Effector memory CD4-positive, alpha-beta T cell (primary cell): ENCODE measurements around the gene JAKMIP2.
"Not testable (repeated sequence)": the region's sequence is repeated elsewhere in the genome, so short reads cannot be mapped to it uniquely, and the experiment has no call there.

Experiments used
- DNase-seq, 3 donors: peaks; one replicate each; pipeline ENCODE4 v3.0.0-alpha.2; 2020
- H3K27ac ChIP-seq: 2 replicates; pipeline ENCODE4 v1.7.0; 2013; ENCODE audit warnings: mild to moderate bottlenecking, low read length, moderate library complexity; ENCODE audit not compliant: insufficient read depth, poor library complexity, severe bottlenecking
- H3K27me3 ChIP-seq: replicated peaks from 2 replicates; pipeline ENCODE4 v1.7.0; 2013; ENCODE audit warnings: mild to moderate bottlenecking, low read length; ENCODE audit not compliant: insufficient read depth, control insufficient read depth, poor library complexity, severe bottlenecking
- H3K36me3 ChIP-seq: 2 replicates; pipeline ENCODE4 v1.7.0; 2013; ENCODE audit warnings: mild to moderate bottlenecking, low read length, moderate library complexity; ENCODE audit not compliant: control insufficient read depth, insufficient read depth
- H3K4me1 ChIP-seq: 2 replicates; pipeline ENCODE4 v1.7.0; 2013; ENCODE audit warnings: low read length, mild to moderate bottlenecking; ENCODE audit not compliant: control insufficient read depth, insufficient read depth, poor library complexity, severe bottlenecking
- H3K4me3 ChIP-seq: 2 replicates; pipeline ENCODE4 v1.7.0; 2013; ENCODE audit warnings: low read length, low read depth, mild to moderate bottlenecking; ENCODE audit not compliant: insufficient read depth, poor library complexity, severe bottlenecking
- H3K9me3 ChIP-seq: 2 replicates; pipeline ENCODE4 v1.7.0; 2013; ENCODE audit warnings: mild to moderate bottlenecking, low read length, moderate library complexity; ENCODE audit not compliant: control insufficient read depth

JAKMIP2 gene

DNA sequence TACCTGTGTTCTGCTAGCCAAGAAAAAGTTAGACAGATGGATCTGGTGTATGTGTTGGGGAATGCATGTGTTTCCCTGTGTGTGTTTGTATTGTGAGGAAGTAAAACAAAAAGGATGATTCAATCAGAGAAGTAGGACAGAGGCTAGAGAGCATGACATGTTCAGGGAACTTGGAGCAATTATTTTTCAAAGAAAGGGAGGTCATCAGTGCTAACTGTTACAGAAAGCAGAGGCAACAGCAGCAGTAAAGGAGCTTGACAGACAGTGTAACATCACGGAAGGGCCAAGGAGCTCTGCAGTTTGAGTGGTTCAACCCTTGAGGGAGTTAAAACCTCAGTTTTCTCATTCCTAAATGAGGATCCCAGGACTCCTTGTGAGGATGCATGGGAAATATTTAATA, 35.8 kb upstream of the JAKMIP2 start:
- no peak for DNase-seq
- H3K27ac ChIP-seq = no peak overlapping the region
- H3K36me3 ChIP-seq = no peaks in the 10 kb centered on the region
- H3K9me3 ChIP-seq = no peaks in the 10 kb centered on the region
- no peak overlapping the region for H3K4me3 ChIP-seq
- no peaks in the 10 kb centered on the region for H3K27me3 ChIP-seq
- H3K4me1 ChIP-seq = no peaks in the 10 kb centered on the region

DNA sequence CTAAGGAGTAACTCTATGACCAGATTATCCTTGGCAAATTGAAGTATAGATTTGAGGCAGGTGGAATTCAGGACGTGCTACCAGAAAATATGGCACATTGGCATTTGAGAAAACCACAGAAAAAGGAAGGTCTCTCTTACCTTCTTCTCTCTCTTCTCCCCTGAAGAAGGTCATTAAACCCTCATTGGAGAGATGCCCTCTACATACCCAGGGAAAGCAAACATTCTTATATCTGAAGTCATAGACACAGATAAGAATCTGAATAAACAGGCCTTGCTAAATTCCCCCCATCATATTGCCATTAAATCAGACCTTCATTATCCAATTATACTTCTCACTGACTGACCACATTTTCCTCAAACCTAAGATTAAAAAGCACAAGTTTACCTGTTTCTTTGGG, 31.2 kb upstream of the JAKMIP2 start:
- Histone ChIP-seq H3K36me3 (no peaks in the 10 kb centered on the region), H3K9me3 (no peaks in the 10 kb centered on the region), H3K27me3 (no peaks in the 10 kb centered on the region), H3K4me1 (no peaks in the 10 kb centered on the region), H3K4me3 (no peak overlapping the region), H3K27ac (no peak overlapping the region)
- no peak for DNase-seq

DNA sequence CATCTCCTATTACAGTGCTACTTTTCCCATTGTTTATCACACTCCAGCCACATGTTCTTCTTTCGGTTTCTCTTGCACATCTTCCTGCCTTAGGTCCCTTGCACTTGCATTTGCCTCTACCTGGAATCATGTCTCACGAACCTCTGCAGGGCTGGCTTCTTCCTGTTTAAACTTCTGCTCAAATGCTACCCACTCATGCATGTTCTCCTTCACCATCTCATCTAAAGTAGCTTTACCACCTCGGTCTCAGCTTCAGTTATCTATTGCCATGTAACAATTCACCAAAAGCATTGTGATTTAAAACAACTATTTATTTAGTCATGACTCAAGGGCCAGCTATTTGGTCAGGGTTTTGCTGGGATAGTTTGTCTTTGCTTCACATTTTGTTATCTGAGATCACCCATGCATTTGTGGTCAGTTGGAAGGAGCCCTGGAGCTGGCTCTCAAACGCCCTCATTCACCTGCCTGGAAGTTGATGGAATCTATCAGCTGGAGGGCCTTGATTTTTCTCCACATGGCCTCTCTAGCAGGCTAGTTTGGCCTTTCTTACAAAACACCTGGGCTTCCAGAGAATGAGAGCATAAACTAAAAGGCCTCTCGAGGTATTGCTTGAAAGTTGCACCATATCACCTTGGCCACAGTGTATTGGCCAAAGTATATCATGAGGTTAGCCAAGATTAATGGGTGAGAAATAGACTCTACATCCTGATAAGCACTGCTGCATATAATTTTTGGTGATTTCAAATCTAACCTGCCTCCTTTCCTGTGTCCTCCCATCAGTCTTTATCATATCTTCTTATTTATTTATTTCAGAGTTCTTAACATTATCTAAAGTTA, 27.5 kb upstream of the JAKMIP2 start:
- no peaks in the 10 kb centered on the region for H3K36me3 ChIP-seq
- H3K9me3 ChIP-seq = no peaks in the 10 kb centered on the region
- H3K27ac ChIP-seq = no peak overlapping the region
- H3K27me3 ChIP-seq = no peaks in the 10 kb centered on the region
- H3K4me3 ChIP-seq = no peak overlapping the region
- no peak for DNase-seq
- no peaks in the 10 kb centered on the region for H3K4me1 ChIP-seq

DNA sequence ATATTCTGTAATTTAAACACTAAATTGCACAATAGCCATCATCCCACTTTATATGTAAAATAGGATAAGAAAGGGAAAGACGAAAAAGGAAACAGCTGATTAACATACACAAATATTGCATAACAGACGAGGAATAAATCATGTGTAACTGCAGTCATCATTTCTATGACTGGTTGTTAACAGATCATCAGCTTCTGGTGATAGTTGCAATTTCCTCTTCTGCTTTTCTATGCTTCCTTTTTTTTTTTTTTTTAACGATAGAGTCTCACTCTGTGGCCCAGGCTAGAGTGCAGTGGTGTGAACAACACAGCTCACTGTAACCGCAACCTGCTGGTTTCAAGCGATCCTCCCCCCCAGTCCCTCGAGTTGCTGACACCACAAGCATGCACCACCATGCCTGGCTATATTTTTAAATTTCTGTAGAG, 22.5 kb upstream of the JAKMIP2 start:
- Histone ChIP-seq H3K36me3 (no peaks in the 10 kb centered on the region), H3K27me3 (no peaks in the 10 kb centered on the region), H3K4me3 (no peak overlapping the region), H3K4me1 (no peaks in the 10 kb centered on the region), H3K27ac (no peak overlapping the region), H3K9me3 (no peaks in the 10 kb centered on the region)
- DNase-seq = no peak

DNA sequence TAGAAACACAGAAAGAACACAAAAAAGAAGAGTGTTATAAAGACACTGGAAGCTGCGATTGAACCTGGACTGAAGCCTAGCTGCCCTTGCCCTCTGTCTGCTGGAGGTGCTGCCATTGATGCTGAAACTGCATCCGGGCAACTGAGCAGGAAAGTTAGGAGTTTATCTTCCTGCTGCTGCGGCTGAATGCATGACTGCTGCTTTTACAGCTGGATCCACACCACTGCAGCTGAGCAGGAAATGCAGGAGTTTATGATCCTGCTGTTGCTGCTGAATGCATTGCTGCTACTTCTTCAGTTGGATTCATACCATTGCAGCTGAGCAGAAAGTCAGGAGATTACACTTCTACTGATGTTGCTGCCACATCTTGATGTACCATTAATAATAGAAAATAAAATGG, 21.8 kb upstream of the JAKMIP2 start:
- DNase-seq = no peak
- Histone ChIP-seq H3K9me3 (no peaks in the 10 kb centered on the region), H3K4me3 (no peak overlapping the region), H3K27ac (no peak overlapping the region), H3K27me3 (no peaks in the 10 kb centered on the region), H3K36me3 (no peaks in the 10 kb centered on the region), H3K4me1 (no peaks in the 10 kb centered on the region)

DNA sequence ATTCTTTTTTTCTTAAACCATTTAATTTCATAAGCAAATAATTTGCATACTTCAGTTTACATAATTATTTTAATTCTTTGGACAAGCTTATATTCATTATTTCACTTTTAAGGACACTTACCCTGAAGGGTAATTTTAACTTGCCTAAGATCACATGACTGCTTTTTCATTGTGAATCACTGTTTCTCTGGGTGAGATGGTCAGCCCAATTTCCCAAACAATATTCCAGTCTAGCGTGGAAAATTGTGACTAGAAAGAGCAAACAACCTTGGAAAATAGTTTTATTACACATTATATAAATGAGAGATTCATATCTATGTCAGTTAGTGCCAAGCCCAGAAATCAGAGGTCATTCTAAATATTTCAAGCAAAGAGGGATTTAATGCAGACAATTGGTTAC, 21.4 kb upstream of the JAKMIP2 start:
- H3K4me1 ChIP-seq = no peaks in the 10 kb centered on the region
- no peaks in the 10 kb centered on the region for H3K9me3 ChIP-seq
- no peaks in the 10 kb centered on the region for H3K27me3 ChIP-seq
- no peak overlapping the region for H3K4me3 ChIP-seq
- H3K36me3 ChIP-seq = no peaks in the 10 kb centered on the region
- no peak for DNase-seq
- no peak overlapping the region for H3K27ac ChIP-seq

DNA sequence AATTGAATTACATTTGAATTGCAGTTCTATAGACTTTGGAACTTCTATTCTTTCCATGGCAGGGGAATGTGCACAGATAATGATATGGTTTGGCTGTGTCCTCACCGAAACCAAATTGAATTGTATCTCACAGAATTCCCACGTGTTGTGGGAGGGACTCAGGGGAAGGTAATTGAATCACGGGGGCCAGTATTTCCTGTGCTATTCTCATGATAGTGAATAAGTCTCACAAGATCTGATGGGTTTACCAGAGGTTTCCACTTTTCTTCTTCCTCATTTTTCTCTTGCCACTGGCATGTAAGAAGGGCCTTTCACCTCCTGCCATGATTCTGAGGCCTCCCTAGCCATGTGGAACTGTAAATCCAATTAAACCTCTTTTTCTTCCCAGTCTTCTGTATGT, 20.6 kb upstream of the JAKMIP2 start:
- H3K4me1 ChIP-seq, DNase-seq: not testable (repeated sequence)

DNA sequence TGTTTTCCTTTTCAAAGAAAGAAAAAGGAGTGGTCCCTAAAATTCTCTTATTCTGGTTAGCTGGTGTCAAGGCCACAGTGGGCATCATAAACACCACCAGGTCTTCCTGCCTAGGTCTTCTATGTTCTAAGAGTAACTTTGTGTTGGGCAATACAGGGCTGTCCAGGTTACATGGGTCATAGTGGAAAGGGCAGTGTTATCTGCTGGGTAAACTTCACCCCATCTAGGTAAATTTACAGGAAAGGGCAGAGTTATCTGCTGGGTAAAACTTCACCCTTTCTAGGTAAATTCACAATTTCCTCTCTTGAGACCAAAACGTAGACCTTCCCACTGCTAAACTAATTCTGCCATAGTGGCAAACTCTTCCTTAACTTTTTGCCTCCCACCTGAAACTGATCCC, 18.9 kb upstream of the JAKMIP2 start:
- DNase-seq = no peak
- Histone ChIP-seq H3K9me3 (no peaks in the 10 kb centered on the region), H3K4me3 (no peak overlapping the region), H3K27me3 (no peaks in the 10 kb centered on the region), H3K27ac (no peak overlapping the region), H3K4me1 (no peaks in the 10 kb centered on the region), H3K36me3 (no peaks in the 10 kb centered on the region)

More for the DNA sequence above, 20.6 kb upstream of the JAKMIP2 start:
- not testable (repeated sequence) for H3K27ac ChIP-seq, H3K27me3 ChIP-seq, H3K36me3 ChIP-seq, H3K9me3 ChIP-seq, H3K4me3 ChIP-seq

DNA sequence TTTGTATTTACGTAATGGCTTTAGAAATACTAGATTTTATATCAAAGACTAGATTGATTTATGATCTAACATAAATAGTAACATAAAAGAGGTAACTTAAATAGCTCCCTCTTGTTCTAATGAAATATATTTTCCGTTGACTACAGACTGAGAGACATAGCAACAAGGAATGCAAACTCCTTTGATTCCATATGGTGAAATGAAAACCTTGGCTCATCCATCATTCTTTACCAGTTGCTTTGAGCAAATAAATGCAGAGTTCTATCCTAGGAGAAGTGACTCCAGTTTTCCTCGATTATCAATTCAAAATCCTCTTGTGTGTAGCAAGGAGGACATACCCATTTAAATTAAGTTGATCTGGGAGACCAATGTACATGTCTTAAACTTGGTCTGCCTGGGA, 18.0 kb upstream of the JAKMIP2 start:
- no peak for DNase-seq
- H3K4me3 ChIP-seq = no peak overlapping the region
- no peaks in the 10 kb centered on the region for H3K9me3 ChIP-seq

DNA sequence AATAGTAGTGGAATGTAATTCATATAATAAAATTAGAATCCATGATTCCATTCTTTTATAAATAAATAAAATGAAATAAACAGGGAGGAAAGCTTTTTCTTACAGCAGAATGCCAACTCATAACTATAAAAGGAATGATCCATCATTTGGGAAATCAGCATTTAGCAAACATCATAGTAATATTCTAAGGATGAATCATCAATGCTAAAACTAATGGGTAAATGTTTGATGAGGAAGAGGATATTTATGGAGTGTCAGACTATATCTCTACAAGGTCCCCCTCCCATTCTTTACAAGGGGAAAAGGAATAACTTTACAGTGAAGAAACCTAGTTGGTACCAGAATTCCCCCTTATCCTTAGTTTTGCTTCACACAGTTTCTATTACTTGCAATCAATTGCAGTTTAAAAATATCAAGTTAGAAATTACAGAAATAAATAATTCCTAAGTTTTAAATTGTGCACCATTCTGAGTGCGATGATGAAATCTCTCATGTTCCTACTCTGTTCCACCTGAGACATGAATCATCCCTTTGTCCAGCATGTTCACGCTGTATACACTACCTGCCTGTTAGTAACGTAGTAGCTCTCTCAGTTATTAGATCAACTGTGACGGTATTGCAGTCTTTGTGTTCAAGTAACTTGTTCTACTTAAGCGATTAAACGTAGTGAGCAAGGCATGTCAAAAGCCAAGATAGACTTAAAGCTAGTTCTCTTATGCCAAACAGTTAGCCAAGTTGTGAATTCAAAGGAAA, 14.2 kb upstream of the JAKMIP2 start:
- no peaks in the 10 kb centered on the region for H3K4me1 ChIP-seq
- H3K4me3 ChIP-seq = no peak overlapping the region
- no peaks in the 10 kb centered on the region for H3K36me3 ChIP-seq
- no peaks in the 10 kb centered on the region for H3K9me3 ChIP-seq
- no peak for DNase-seq
- H3K27me3 ChIP-seq = no peaks in the 10 kb centered on the region
- no peak overlapping the region for H3K27ac ChIP-seq

More for the DNA sequence above, 18.0 kb upstream of the JAKMIP2 start:
- Histone ChIP-seq H3K4me1 (no peaks in the 10 kb centered on the region), H3K36me3 (no peaks in the 10 kb centered on the region), H3K27me3 (no peaks in the 10 kb centered on the region), H3K27ac (no peak overlapping the region)
